HG02973 (cell line): ENCODE results near the gene TNIK.
A peak's percentile ranks its signal among the peaks of the same experiment; 100 is the strongest.

Experiments used
- ATAC-seq: cut with Tn5 transposase; IDR thresholded peaks from one replicate; pipeline ENCODE4 v1.9.1; 2021; ENCODE audit warnings: moderate library complexity; ENCODE audit not compliant: unreplicated experiment

Gene TNIK

GRCh38 chr3:171200750-171201088, 259.5 kb downstream of the TNIK start:
- no peak for ATAC-seq

GRCh38 chr3:171200052-171200749, 260.0 kb downstream of the TNIK start:
- no peak for ATAC-seq

- ATAC-seq = no peak
These were observed 260.8 kb downstream of the TNIK start for GRCh38 chr3:171199473-171199829.

GRCh38 chr3:171198781-171199472, 261.3 kb downstream of the TNIK start:
- ATAC-seq = no peak

- no peak for ATAC-seq
These were observed 264.5 kb downstream of the TNIK start for GRCh38 chr3:171195686-171196085.

GRCh38 chr3:171194965-171195364, 265.2 kb downstream of the TNIK start:
- ATAC-seq = no peak

GRCh38 chr3:171193693-171194092, 266.5 kb downstream of the TNIK start:
- no peak for ATAC-seq

- no peak for ATAC-seq
These were observed 267.9 kb downstream of the TNIK start for GRCh38 chr3:171192176-171192854.

GRCh38 chr3:171190668-171191067, 269.5 kb downstream of the TNIK start:
- ATAC-seq = no peak

GRCh38 chr3:171189394-171190080, 270.7 kb downstream of the TNIK start:
- ATAC-seq = peak; percentile 57

GRCh38 chr3:171187706-171188290, 272.4 kb downstream of the TNIK start:
- no peak for ATAC-seq

GRCh38 chr3:171186817-171187500, 273.2 kb downstream of the TNIK start:
- ATAC-seq = no peak

- ATAC-seq = no peak
These were observed 273.8 kb downstream of the TNIK start for GRCh38 chr3:171186383-171186782.

- no peak for ATAC-seq
These were observed 274.2 kb downstream of the TNIK start for GRCh38 chr3:171185959-171186358.

GRCh38 chr3:171184372-171184771, 275.8 kb downstream of the TNIK start:
- ATAC-seq = peak; percentile 85

GRCh38 chr3:171183042-171183441, 277.2 kb downstream of the TNIK start:
- no peak for ATAC-seq

- ATAC-seq = no peak
These were observed 278.1 kb downstream of the TNIK start for GRCh38 chr3:171181907-171182690.

GRCh38 chr3:171178714-171179113, 281.5 kb downstream of the TNIK start:
- ATAC-seq = no peak

- ATAC-seq = no peak
These were observed 282.7 kb downstream of the TNIK start for GRCh38 chr3:171177553-171177952.

- ATAC-seq = no peak
These were observed 283.1 kb downstream of the TNIK start for GRCh38 chr3:171177056-171177455.
